ENCODE data around the gene WDR18.

The WDR18 gene

GRCh38 chr19:993361-993830, 9.3 kb downstream of the WDR18 start:
- DNase-seq, result no peak

DNA sequence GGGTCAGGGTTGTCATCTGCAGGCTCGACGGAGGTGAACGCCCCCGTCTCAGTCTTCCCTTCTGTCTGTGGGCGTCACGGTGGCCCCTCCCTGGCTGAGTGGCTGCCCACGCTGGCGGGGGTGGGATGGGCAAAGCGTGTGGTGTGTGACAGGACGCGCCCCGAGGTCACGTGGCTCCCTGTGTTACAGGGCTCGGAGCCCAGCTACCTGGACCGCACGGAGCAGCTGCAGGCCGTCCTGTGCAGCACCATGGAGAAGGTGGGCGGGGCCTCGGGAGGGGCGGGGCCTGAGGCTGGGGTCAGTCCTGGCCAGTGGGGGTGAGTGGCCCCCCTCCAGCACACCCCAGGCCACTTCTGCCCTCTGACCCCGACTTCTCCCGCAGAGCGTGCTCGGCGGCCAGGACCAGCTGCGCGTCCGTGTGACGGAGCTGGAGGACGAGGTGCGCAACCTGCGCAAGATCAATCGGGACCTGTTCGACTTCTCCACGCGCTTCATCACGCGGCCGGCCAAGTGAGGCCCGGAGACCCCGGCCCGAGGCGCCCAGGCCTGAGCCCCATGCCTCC, 9.8 kb downstream of the WDR18 start:
- DNase-seq, result no peak

DNA sequence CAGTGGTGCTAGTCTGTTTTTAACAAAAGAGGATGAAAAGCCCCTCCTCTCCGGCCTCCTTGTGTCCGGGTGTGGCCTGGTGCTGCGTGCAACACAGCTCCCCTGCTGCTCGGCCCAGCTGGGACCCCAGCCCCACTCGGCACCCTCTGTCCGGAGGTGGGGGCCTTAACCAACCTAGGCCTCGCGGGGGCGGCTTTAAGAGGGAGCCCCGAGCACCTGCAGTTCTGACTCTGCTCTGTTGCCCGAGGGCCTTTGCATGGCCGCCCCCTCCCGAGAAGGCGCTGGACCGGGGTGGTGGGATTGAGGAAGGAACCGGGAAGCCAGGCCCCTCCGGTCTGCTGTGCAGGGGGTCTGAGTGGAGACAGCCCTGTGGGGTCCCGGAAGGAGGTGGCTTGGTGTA, 10.4 kb downstream of the WDR18 start:
- no peak for DNase-seq

GRCh38 chr19:995051-995827, 11.1 kb downstream of the WDR18 start:
- no peak for DNase-seq

DNA sequence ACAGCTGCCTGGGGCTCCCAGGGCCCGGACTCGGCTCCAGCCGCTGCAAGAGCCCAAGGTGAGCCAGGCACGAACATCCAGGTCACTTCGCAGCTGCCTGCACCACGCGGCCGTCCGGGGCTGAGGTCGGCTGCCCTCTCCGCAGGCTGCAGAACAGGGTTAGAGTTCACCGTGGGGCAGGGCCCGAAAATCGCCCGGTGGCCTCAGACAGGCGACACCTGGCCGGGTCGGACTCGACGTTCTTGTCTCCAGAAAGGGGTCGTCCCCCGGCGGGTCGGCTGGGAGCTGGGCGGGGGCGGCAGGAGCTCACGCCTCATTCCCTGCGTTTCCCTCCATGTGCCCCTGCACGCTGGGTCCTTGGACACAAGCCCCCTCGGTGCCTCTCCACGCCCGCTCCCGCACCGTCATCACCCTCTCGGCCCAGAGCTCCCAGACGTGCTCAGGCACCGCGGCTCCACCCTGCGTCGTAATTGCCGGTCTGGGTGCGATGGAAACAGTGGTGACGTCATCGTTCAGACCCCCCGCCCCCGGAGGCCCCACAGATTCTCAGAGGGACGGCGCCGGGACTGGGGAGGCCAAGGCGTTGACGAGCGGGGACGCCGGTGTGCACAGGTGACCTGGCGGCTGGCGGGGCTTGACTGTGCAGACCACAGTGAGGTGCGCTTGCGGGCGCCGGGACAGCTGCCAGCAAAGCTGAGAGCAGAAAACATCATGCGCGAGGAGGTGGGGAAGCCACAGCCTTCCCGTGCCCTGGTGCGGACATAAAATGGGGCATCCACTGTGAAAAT, 12.1 kb downstream of the WDR18 start:
- DNase-seq, result peak; percentile 69

- DNase-seq, result no peak
Observed at GRCh38 chr19:998064-998463, 13.9 kb downstream of the WDR18 start.

GRCh38 chr19:999379-999719, 15.2 kb downstream of the WDR18 start:
- no peak for DNase-seq

DNA sequence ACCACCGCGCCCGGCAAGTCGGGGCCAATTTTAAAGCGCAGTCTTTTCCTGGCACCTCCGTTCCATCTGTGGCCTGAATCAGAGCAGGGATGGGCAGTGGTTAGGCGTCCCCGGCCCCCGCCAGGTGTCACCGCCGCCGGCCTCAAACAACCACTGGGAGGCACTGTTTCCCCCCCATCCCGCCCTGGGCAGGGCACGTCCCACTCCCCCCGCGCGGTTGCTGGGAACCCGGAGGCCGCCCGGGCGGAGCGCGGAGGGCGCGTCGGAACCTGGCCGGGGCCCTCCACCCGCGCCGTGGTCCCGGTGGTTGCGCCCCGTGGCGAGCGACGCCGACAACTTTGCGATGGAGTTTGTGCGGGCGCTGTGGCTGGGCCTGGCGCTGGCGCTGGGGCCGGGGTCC, 15.9 kb downstream of the WDR18 start, which contains the start of gene GRIN3B:
GRIN3B (plus strand) TSS at position 325 of the 400 bp plus-strand sequence; CDS start at position 344, 19 bp downstream.
- peak; percentile 69 for DNase-seq

DNA sequence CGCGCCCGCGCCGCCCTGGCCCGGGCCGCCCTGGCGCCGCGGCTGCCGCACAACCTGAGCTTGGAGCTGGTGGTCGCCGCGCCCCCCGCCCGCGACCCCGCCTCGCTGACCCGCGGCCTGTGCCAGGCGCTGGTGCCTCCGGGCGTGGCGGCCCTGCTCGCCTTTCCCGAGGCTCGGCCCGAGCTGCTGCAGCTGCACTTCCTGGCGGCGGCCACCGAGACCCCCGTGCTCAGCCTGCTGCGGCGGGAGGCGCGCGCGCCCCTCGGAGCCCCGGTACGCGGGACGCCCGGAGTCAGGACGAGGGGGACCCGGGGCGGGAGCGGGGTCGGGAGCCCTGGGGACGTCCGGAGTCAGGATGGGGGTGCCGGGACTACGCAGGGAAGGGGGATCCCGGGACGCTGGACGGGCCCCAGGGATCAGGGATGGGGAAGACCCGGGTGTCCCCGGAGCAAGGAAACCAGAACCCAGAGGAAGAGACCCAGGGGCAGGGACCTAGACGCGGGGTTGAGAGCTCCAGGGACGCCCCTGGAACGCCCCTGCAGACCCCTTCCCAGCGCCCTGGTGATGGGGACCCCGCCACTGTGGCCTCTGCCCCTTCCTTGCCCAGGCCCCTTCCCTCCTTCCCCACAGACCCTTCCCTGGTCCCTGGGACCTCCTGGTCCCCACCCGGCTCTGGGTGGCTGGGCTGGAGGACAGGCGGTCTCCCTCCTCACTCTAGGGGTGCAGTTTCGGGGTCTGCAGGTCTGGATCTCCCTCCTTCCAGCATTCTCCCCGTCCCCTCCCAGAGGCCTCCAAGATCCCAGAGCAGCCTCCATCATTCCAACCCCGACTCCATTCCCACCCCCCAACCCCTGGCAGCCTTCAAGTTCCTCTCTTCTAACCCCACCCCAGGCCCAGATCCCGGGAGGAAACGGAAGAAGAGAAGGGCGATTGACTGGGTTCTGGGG, 16.7 kb downstream of the WDR18 start:
- no peak for DNase-seq

GRCh38 chr19:1001538-1002166, 17.5 kb downstream of the WDR18 start:
- peak; percentile 74 for DNase-seq

DNA sequence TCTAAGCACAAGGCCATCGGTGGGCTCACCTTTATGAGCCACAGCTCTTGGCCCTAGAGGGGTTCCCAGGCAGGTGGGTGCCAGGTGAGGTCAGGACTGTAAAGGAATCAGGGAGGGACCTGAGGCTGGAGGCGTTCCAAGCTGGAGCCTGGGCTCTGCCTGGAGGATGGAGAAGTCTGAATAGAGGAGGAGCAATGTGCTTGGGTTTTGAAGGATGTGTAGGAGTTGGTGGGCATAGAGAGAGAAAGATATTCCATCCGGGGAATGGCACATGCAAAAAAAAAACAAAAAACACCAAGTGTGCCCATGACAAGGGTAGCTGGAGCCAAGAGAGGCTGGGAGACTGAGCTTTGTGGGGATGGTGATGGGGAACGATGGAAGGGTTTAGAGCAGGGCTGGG, 18.5 kb downstream of the WDR18 start:
- no peak for DNase-seq

DNA sequence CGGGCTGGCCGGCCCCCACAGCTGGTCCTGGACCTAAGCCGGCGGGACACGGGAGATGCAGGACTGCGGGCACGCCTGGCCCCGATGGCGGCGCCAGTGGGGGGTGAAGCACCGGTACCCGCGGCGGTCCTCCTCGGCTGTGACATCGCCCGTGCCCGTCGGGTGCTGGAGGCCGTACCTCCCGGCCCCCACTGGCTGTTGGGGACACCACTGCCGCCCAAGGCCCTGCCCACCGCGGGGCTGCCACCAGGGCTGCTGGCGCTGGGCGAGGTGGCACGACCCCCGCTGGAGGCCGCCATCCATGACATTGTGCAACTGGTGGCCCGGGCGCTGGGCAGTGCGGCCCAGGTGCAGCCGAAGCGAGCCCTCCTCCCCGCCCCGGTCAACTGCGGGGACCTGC, 19.1 kb downstream of the WDR18 start:
- no peak for DNase-seq

GRCh38 chr19:1004204-1004802, 20.2 kb downstream of the WDR18 start:
- no peak for DNase-seq

- DNase-seq, result no peak
Observed at GRCh38 chr19:1004803-1005664, 20.9 kb downstream of the WDR18 start.

- no peak for DNase-seq
Observed at GRCh38 chr19:1006711-1007398, 22.7 kb downstream of the WDR18 start.

DNA sequence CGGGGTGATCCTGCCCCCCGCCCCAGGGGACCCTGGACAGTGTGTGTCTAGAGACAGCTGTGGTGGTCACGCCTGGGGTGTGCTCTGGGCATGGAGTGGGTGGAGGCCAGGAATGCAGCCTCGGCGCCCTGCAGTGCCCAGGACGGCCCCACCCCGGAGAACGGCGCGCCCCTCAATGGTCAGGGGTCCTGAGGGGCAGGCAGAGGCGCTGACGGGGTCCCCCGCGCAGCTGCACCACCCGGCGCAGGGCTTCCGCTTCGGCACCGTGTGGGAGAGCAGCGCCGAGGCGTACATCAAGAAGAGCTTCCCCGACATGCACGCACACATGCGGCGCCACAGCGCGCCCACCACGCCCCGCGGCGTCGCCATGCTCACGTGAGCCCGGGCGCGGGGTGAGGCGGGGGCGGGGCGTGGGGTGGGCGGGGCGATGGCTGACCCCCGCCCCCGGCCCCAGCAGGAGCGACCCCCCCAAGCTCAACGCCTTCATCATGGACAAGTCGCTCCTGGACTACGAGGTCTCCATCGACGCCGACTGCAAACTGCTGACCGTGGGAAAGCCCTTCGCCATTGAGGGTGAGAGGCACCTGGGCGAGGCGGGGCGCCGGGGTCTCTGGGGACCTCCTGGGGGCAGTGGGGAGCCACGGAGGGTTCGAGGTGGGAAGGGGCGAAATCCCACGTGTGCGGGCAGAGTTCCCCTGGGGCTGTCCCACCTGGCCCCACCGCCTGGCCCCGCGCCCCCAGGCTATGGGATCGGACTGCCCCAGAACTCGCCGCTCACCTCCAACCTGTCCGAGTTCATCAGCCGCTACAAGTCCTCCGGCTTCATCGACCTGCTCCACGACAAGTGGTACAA, 23.5 kb downstream of the WDR18 start:
- DNase-seq, result no peak

DNA sequence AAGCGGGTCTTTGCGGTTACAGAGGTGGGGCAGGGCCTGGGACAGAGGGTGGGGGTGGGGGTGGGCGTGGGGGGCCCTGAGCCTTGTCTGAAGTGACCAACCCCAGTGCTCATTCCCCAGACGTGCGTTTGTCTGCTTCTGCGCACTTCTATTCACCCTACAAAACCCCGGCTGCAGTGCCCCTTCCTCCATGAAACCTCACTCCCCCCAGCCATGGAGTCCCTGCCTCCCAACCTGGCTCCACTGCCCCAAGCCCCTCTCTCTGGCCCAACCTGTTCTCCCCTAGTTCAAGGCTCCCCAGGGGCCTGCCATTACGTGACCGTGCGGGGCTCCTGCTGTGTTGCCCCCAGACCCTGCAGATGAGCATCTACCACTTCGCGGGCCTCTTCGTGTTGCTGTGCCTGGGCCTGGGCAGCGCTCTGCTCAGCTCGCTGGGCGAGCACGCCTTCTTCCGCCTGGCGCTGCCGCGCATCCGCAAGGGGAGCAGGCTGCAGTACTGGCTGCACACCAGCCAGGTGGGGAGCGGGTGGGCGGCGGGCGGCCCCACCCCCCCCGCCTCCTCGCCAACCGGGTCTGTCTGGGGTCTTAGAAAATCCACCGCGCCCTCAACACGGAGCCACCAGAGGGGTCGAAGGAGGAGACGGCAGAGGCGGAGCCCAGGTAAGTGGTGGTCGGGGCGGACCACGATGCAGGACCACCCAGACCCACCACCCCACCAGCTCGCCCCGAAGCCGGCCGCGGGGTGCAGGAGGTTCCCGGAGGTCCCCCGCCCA, 24.3 kb downstream of the WDR18 start:
- DNase-seq, result no peak

Data from activated naive CD4-positive, alpha-beta T cell treated with anti-CD3 and anti-CD28 coated beads, Interleukin-2, amount 50 U/mL, for 16 hours (primary cell).